Upper lobe of left lung (tissue), 6 donors: Measurements from ENCODE around the gene RAPH1. TPM values are rescaled to one million over a fixed set of nuclear protein-coding genes. Genes with fewer than 3 reads are reported as not detected.

ENCODE experiments used
- ATAC-seq, 2 donors: fragments of 200-7000 bp; cut with Tn5 transposase; one replicate each; pipeline ENCODE4 v1.9.1; 2022; ENCODE audit warnings: mild to moderate bottlenecking in 2 of 2, moderate library complexity in 2 of 2; ENCODE audit not compliant: low FRiP score in 2 of 2
- DNase-seq, 2 donors: peaks; one replicate each; pipeline ENCODE4 v3.0.0-alpha.2; 2019 to 2020
- H3K27ac ChIP-seq, 4 donors: fragments of 200-600 bp; sonication (generic); one replicate each; pipeline ENCODE4 v1.5.1; 2016 to 2019
- H3K27me3 ChIP-seq, 4 donors: fragments of 200-600 bp; sonication (generic); one replicate each; pipeline ENCODE4 v1.5.1; 2017 to 2019
- H3K36me3 ChIP-seq, 4 donors: fragments of 200-600 bp; sonication (generic); one replicate each; pipeline ENCODE4 v1.5.1; 2016 to 2019
- H3K4me1 ChIP-seq, 4 donors: fragments of 200-600 bp; sonication (generic); one replicate each; pipeline ENCODE4 v1.5.1; 2018 to 2019
- H3K4me3 ChIP-seq, 4 donors: fragments of 200-600 bp; sonication (generic); one replicate each; pipeline ENCODE4 v1.5.1; 2017 to 2019; ENCODE audit warnings: mild to moderate bottlenecking in 2 of 4, moderate library complexity in 1 of 4
- H3K9me3 ChIP-seq, 4 donors: fragments of 200-600 bp; sonication (generic); one replicate each; pipeline ENCODE4 v1.5.1; 2018 to 2019
- CTCF ChIP-seq, 6 experiments: fragments of 450-650 bp in 4 of 6; fragments of 200-600 bp in 2 of 6; sonication (generic) in 2 of 6; IDR thresholded peaks; one replicate each; pipeline ENCODE4 v1.5.1; 2016 to 2019; ENCODE audit warnings: antibody characterized with exemption in 6 of 6
- EP300 ChIP-seq, 4 donors: sonication (generic); formaldehyde crosslinking; IDR thresholded peaks; one replicate each; pipeline ENCODE4 v1.5.1; 2017; ENCODE audit warnings: antibody characterized with exemption in 4 of 4, control low read depth in 2 of 4
- POLR2A ChIP-seq, 4 donors: fragments of 450-650 bp; IDR thresholded peaks; one replicate each; pipeline ENCODE4 v1.5.1; 2016 to 2017; ENCODE audit warnings: antibody characterized with exemption in 4 of 4, mild to moderate bottlenecking in 2 of 4
- POLR2AphosphoS5 ChIP-seq, 2 donors: sonication (generic); formaldehyde crosslinking; IDR thresholded peaks; one replicate each; pipeline ENCODE4 v1.5.1; 2017; ENCODE audit warnings: antibody characterized with exemption in 2 of 2
- WGBS, 2 donors: methylation state at CpG; one replicate each; pipeline ENCODE4 v1.1.5; 2017 to 2018; 5-methylcytosine and 5-hydroxymethylcytosine counted together
- total RNA-seq, 6 donors: library from RNA; depleted of rRNA in 4 of 6; stranded (reverse); fragments of >200 nt in 4 of 6; gene quantifications; one replicate each; pipeline versions ENCODE4 v1.1.0 to v1.2.1, GENCODE V29; 2016 to 2021
- donor health status: DM: no; HTN: no; CAD: no; lungs with moderate emphysema.
- donor health status: DM: no; HTN: yes; CAD: no; lungs with severe emphysema.

Gene RAPH1
- total RNA-seq, 6 donors from 2014 or later: 52.1 to 144 (median 65.6) TPM

- TF ChIP-seq CTCF (IDR thresholded peaks at IDR 0.05) (no peak), POLR2A (IDR thresholded peaks at IDR 0.05) (no peak)
- ATAC-seq (no peak), DNase-seq (no peak)
- Histone ChIP-seq H3K27ac (no peak overlapping the region), H3K4me1 (peaks cover 0 to 11% (median 3%) of the 10 kb centered on the region in 4 donors), H3K27me3 (no peaks in the 10 kb centered on the region), H3K36me3 (no peaks in the 10 kb centered on the region), H3K9me3 (no peaks in the 10 kb centered on the region), H3K4me3 (no peak overlapping the region)
- WGBS, 2 donors: 89 to 90% methylated on average over 6 of the region's 6 CpGs
Observed at GRCh38 chr2:203574824-203575223, 39.7 kb upstream of the RAPH1 start.

- no peak overlapping the region for H3K4me3 ChIP-seq
- no peaks in the 10 kb centered on the region for H3K27me3 ChIP-seq
- DNase-seq (no peak), ATAC-seq (no peak)
- WGBS, 2 donors: 92 to 95% methylated on average over 7 of the region's 7 CpGs
- H3K9me3 ChIP-seq: no peaks in the 10 kb centered on the region
- H3K4me1 ChIP-seq: no peaks in the 10 kb centered on the region
- no peak overlapping the region for H3K27ac ChIP-seq
- H3K36me3 ChIP-seq: no peaks in the 10 kb centered on the region
- TF ChIP-seq POLR2A (IDR thresholded peaks at IDR 0.05) (no peak), CTCF (IDR thresholded peaks at IDR 0.05) (no peak), POLR2AphosphoS5 (IDR thresholded peaks at IDR 0.05) (no peak), EP300 (IDR thresholded peaks at IDR 0.05) (no peak)
Observed at GRCh38 chr2:203572316-203572715, 37.2 kb upstream of the RAPH1 start.

GRCh38 chr2:203569677-203570316 is 34.7 kb upstream of the RAPH1 start:
- Histone ChIP-seq H3K9me3 (no peaks in the 10 kb centered on the region), H3K4me1 (no peaks in the 10 kb centered on the region), H3K4me3 (no peak overlapping the region), H3K36me3 (no peaks in the 10 kb centered on the region), H3K27ac (no peak overlapping the region), H3K27me3 (no peaks in the 10 kb centered on the region)
- no peak for DNase-seq
- no peak for ATAC-seq
- TF ChIP-seq POLR2A (IDR thresholded peaks at IDR 0.05): no peak
- TF ChIP-seq CTCF (IDR thresholded peaks at IDR 0.05): no peak
- WGBS, 2 donors: 61% methylated on average over 8 of the region's 8 CpGs

GRCh38 chr2:203567691-203568090 is 32.6 kb upstream of the RAPH1 start:
- no peak for DNase-seq
- no peaks in the 10 kb centered on the region for H3K36me3 ChIP-seq

More at GRCh38 chr2:203567691-203568090, 32.6 kb upstream of the RAPH1 start:
- H3K9me3 ChIP-seq: no peaks in the 10 kb centered on the region
- TF ChIP-seq CTCF (IDR thresholded peaks at IDR 0.05): no peak
- no peak for TF ChIP-seq POLR2A (IDR thresholded peaks at IDR 0.05)
- TF ChIP-seq EP300 (IDR thresholded peaks at IDR 0.05): no peak
- no peak for TF ChIP-seq POLR2AphosphoS5 (IDR thresholded peaks at IDR 0.05)
- no peak overlapping the region for H3K4me3 ChIP-seq
- ATAC-seq: no peak
- H3K27me3 ChIP-seq: no peaks in the 10 kb centered on the region
- WGBS, 2 donors: 89 to 96% methylated on average over 1 of the region's 1 CpG
- H3K27ac ChIP-seq: no peak overlapping the region
- no peaks in the 10 kb centered on the region for H3K4me1 ChIP-seq
